Bronchial epithelial cell (primary cell): ENCODE measurements around the gene CELF5. TPM values are rescaled to one million over a fixed set of nuclear protein-coding genes. Genes with fewer than 3 reads are reported as not detected.
"Not testable (repeated sequence)": the region's sequence is repeated elsewhere in the genome, so short reads cannot be mapped to it uniquely, and the experiment has no call there.

Experiments
- DNase-seq: peaks from one replicate; pipeline ENCODE4 v3.0.0-alpha.2; 2010; ENCODE audit warnings: low read depth
- FAIRE-seq: peaks from 2 replicates; lab custom pipeline; 2011; peaks lifted over from hg19 to GRCh38; lab: Jason Lieb, UNC
- H3K27me3 ChIP-seq: 2 replicates; pipeline ENCODE4 v1.5.1; 2011; ENCODE audit warnings: low read length; ENCODE audit not compliant: control insufficient read depth, insufficient read depth
- H3K36me3 ChIP-seq: 2 replicates; pipeline ENCODE4 v1.5.1; 2011; ENCODE audit warnings: low read length; ENCODE audit not compliant: control insufficient read depth, insufficient read depth
- H3K4me3 ChIP-seq: 2 replicates; pipeline ENCODE4 v1.5.1; 2011; ENCODE audit warnings: mild to moderate bottlenecking, low read depth, low read length, control low read depth
- CTCF ChIP-seq: IDR thresholded peaks from 2 replicates; pipeline ENCODE4 v1.5.1; 2011; ENCODE audit warnings: mild to moderate bottlenecking, moderate library complexity, low read length, control low read depth, inconsistent platforms; ENCODE audit not compliant: insufficient read depth, severe bottlenecking
- total RNA-seq: library from RNA; depleted of rRNA; stranded (reverse); fragments of >200 nt; gene quantifications from 2 replicates; pipeline ENCODE4 v1.2.1, GENCODE V29; 2014

The CELF5 gene
- total RNA-seq, 1 donor from 2014 or later, result not detected

GRCh38 chr19:3189702-3190469 lies 34.6 kb upstream of the CELF5 start:
- peaks cover 8% of the 10 kb centered on the region for H3K36me3 ChIP-seq
- no peak for FAIRE-seq
- DNase-seq, result no peak
- no peak overlapping the region for H3K4me3 ChIP-seq
- no peaks in the 10 kb centered on the region for H3K27me3 ChIP-seq
- no peak for TF ChIP-seq CTCF

GRCh38 chr19:3190470-3190770 lies 34.0 kb upstream of the CELF5 start:
- H3K4me3 ChIP-seq, result no peak overlapping the region
- TF ChIP-seq CTCF, result no peak
- FAIRE-seq (no peak), DNase-seq (no peak)
- no peaks in the 10 kb centered on the region for H3K27me3 ChIP-seq
- H3K36me3 ChIP-seq, result peaks cover 8% of the 10 kb centered on the region

- no peak for DNase-seq
Measured at GRCh38 chr19:3190921-3191805, 33.3 kb upstream of the CELF5 start.

GRCh38 chr19:3191806-3192104 lies 32.7 kb upstream of the CELF5 start:
- not testable (repeated sequence) for DNase-seq, FAIRE-seq, H3K27me3 ChIP-seq, H3K4me3 ChIP-seq
- H3K36me3 ChIP-seq, result peaks cover 15% of the 10 kb centered on the region

More at GRCh38 chr19:3190921-3191805, 33.3 kb upstream of the CELF5 start:
- no peak for FAIRE-seq
- TF ChIP-seq CTCF, result no peak
- H3K4me3 ChIP-seq, result no peak overlapping the region
- no peaks in the 10 kb centered on the region for H3K27me3 ChIP-seq
- H3K36me3 ChIP-seq, result peaks cover 10% of the 10 kb centered on the region

GRCh38 chr19:3192228-3192635 lies 32.2 kb upstream of the CELF5 start:
- H3K4me3 ChIP-seq, result no peak overlapping the region
- no peaks in the 10 kb centered on the region for H3K27me3 ChIP-seq
- FAIRE-seq, result no peak
- TF ChIP-seq CTCF, result no peak
- no peak for DNase-seq
- H3K36me3 ChIP-seq, result peaks cover 18% of the 10 kb centered on the region

GRCh38 chr19:3192684-3193083 lies 31.8 kb upstream of the CELF5 start:
- peaks cover 18% of the 10 kb centered on the region for H3K36me3 ChIP-seq
- TF ChIP-seq CTCF, result no peak
- H3K27me3 ChIP-seq, result no peaks in the 10 kb centered on the region
- FAIRE-seq (no peak), DNase-seq (no peak)
- no peak overlapping the region for H3K4me3 ChIP-seq
